Measurements from ENCODE around the gene AFF3. TPM values are rescaled to one million over a fixed set of nuclear protein-coding genes. Genes with fewer than 3 reads are reported as not detected.

AFF3 gene
- total RNA-seq, 1 experiment from 2014 or later: 0.42 TPM

DNA sequence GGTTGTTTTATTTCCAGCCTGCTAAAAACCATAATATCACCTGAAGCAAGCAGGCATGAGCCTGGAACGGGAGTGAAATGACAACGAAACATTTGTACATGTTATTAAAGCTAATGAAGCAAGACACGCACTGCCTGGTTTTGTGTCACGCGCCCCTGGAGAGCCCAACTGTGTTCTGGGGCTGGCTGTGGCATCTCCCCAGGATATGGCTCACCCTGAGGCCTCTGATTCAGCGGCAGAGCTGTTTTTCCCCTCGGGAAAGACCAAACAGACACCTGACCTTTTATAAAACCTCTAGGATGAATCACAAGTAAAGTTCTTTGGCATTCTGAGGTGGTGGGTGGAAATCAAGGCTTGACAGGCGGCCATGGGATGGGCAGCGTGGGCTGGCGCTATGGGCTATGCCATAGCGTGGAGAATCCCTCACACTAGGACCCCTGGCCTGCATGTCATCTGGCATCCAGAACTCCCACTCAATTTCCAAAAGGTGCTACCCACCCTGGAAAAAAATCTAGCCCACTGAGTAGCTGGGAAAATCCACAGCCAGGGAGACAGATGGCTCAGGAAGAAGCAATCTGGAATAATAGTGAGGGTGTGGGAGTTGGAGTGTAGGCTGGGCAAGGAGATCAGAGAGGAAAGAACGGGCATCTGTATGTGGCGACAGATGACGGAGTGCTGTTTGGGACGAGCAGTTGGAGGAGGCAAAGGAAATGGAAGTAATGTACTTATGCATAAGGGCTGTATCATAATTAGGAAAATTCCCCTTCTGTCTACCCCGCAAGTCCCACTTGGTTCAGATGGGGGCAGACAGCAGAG is 262.0 kb downstream of the AFF3 start:
- POLR2A ChIA-PET: interaction anchor here (0.6 to 1.0 kb wide), 4 partner anchors 9 to 305 kb away, joined by 3 to 5 read pairs (median 3); no protein-coding TSS in a partner anchor
- Mint-ChIP-seq H3K27me3 (ENCODE audit: insufficient read depth, unreplicated experiment) (no peaks in the 10 kb centered on the region), H3K36me3 (ENCODE audit: insufficient read depth, unreplicated experiment) (no peaks in the 10 kb centered on the region), H3K4me1 (ENCODE audit: insufficient read depth, unreplicated experiment) (peaks cover 43% of the 10 kb centered on the region), H3K9me3 (ENCODE audit: unreplicated experiment) (no peaks in the 10 kb centered on the region), H3K4me3 (ENCODE audit: unreplicated experiment) (peak overlapping the region; percentile 35), H3K27ac (ENCODE audit: low read depth, unreplicated experiment) (peak overlapping the region; percentile 86)
- BruUV-seq (replicated peaks): no TSS peak
- DNase-seq (ENCODE audit: unreplicated experiment): peak; percentile 78
- CTCF ChIA-PET: interaction anchor here (0.7 to 1.0 kb wide), 3 partner anchors 144 to 383 kb away, joined by 3 read pairs; no protein-coding TSS in a partner anchor
- TF ChIP-seq, protein P1, sequence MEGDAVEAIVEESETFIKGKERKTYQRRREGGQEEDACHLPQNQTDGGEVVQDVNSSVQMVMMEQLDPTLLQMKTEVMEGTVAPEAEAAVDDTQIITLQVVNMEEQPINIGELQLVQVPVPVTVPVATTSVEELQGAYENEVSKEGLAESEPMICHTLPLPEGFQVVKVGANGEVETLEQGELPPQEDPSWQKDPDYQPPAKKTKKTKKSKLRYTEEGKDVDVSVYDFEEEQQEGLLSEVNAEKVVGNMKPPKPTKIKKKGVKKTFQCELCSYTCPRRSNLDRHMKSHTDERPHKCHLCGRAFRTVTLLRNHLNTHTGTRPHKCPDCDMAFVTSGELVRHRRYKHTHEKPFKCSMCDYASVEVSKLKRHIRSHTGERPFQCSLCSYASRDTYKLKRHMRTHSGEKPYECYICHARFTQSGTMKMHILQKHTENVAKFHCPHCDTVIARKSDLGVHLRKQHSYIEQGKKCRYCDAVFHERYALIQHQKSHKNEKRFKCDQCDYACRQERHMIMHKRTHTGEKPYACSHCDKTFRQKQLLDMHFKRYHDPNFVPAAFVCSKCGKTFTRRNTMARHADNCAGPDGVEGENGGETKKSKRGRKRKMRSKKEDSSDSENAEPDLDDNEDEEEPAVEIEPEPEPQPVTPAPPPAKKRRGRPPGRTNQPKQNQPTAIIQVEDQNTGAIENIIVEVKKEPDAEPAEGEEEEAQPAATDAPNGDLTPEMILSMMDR (IDR thresholded peaks at IDR 0.05; ENCODE audit: unreplicated experiment): no peak
- intact Hi-C loops (cut with micrococcal nuclease): loop anchor here (10.0 kb wide), 2 partner anchors 94 to 134 kb away; no protein-coding TSS in a partner anchor

DNA sequence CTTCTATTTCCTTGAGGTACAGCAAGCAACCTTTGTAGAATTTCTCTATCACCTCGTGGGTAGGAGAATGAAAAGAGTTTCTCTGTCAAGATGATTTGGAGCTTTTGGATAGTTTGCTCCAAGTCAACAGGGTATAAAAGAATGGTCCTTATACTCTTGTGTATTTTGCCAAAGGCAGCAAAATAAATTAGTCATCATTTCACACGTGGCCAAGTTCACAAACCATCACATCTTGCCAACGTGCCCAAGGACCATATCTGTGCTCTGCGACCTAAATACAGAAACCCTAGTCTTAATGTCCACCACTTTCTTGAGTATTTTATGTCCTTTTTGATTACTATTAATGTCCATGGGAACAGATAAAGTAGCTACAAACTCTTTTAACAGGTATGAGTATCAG is 262.9 kb downstream of the AFF3 start:
- intact Hi-C loops (cut with micrococcal nuclease): no loop called here
- CTCF ChIA-PET: interaction anchor here (0.7 to 0.9 kb wide), 2 partner anchors 382 to 384 kb away, joined by 3 read pairs; no protein-coding TSS in a partner anchor
- TF ChIP-seq, protein P1 (IDR thresholded peaks at IDR 0.05; ENCODE audit: unreplicated experiment): no peak
- no peak for DNase-seq (ENCODE audit: unreplicated experiment)
- no peak overlapping the region for H3K4me3 Mint-ChIP-seq (ENCODE audit: unreplicated experiment)
- no peaks in the 10 kb centered on the region for H3K9me3 Mint-ChIP-seq (ENCODE audit: unreplicated experiment)
- no TSS peak for BruUV-seq (replicated peaks)
- no peaks in the 10 kb centered on the region for H3K36me3 Mint-ChIP-seq (ENCODE audit: insufficient read depth, unreplicated experiment)
- peak overlapping the region; percentile 86 for H3K27ac Mint-ChIP-seq (ENCODE audit: low read depth, unreplicated experiment)
- POLR2A ChIA-PET: interaction anchor here (0.6 to 1.0 kb wide), 6 partner anchors 10 to 306 kb away, joined by 3 to 5 read pairs (median 4); no protein-coding TSS in a partner anchor
- H3K4me1 Mint-ChIP-seq (ENCODE audit: insufficient read depth, unreplicated experiment): peaks cover 43% of the 10 kb centered on the region
- no peaks in the 10 kb centered on the region for H3K27me3 Mint-ChIP-seq (ENCODE audit: insufficient read depth, unreplicated experiment)

- POLR2A ChIA-PET: interaction anchor here (0.7 to 0.9 kb wide), 2 partner anchors 53 kb away, joined by 4 read pairs; no protein-coding TSS in a partner anchor
- intact Hi-C loops (cut with micrococcal nuclease): no loop called here
- Mint-ChIP-seq H3K27ac (ENCODE audit: low read depth, unreplicated experiment) (no peak overlapping the region), H3K36me3 (ENCODE audit: insufficient read depth, unreplicated experiment) (no peaks in the 10 kb centered on the region), H3K4me3 (ENCODE audit: unreplicated experiment) (no peak overlapping the region), H3K27me3 (ENCODE audit: insufficient read depth, unreplicated experiment) (no peaks in the 10 kb centered on the region), H3K4me1 (ENCODE audit: insufficient read depth, unreplicated experiment) (peaks cover 42% of the 10 kb centered on the region), H3K9me3 (ENCODE audit: unreplicated experiment) (no peaks in the 10 kb centered on the region)
- TF ChIP-seq, protein P1 (IDR thresholded peaks at IDR 0.05; ENCODE audit: unreplicated experiment): no peak
- CTCF ChIA-PET: interaction anchor here (0.7 kb wide), 1 partner anchor 383 kb away, joined by 3 read pairs; no protein-coding TSS in a partner anchor
- no peak for DNase-seq (ENCODE audit: unreplicated experiment)
- no TSS peak for BruUV-seq (replicated peaks)
Measured at GRCh38 chr2:99878581-99879350, 263.6 kb downstream of the AFF3 start.

DNA sequence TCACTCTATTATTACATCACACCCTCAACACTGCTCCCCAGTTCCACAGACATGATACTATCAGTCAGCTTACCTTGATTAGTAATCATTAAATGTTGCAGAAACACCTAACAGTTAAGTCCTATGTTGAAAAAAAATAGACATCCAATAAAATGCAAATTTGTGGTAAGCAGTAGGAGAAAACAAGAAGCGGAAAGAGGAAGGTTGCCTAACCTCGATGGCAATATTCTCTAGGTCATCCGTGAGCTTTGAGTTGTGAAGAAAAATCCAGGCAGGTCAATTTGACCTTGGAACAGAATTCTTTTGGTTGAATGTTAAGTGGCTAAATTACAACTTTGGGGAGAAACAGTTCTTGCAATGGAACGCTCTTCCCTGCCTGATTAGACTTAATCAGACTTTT is 264.4 kb downstream of the AFF3 start:
- Mint-ChIP-seq H3K4me1 (ENCODE audit: insufficient read depth, unreplicated experiment) (peaks cover 37% of the 10 kb centered on the region), H3K27me3 (ENCODE audit: insufficient read depth, unreplicated experiment) (no peaks in the 10 kb centered on the region), H3K4me3 (ENCODE audit: unreplicated experiment) (no peak overlapping the region), H3K27ac (ENCODE audit: low read depth, unreplicated experiment) (no peak overlapping the region), H3K9me3 (ENCODE audit: unreplicated experiment) (no peaks in the 10 kb centered on the region), H3K36me3 (ENCODE audit: insufficient read depth, unreplicated experiment) (no peaks in the 10 kb centered on the region)
- intact Hi-C loops (cut with micrococcal nuclease): no loop called here
- TF ChIP-seq, protein P1 (IDR thresholded peaks at IDR 0.05; ENCODE audit: unreplicated experiment): no peak
- no TSS peak for BruUV-seq (replicated peaks)
- DNase-seq (ENCODE audit: unreplicated experiment): no peak
- CTCF ChIA-PET: no interaction called here
- POLR2A ChIA-PET: no interaction called here
